Sciatic nerve (tissue), 2 donors: ENCODE measurements around the gene YTHDF1. TPM values are rescaled to one million over a fixed set of nuclear protein-coding genes. Genes with fewer than 3 reads are reported as not detected.

Experiments used
- ATAC-seq: fragments of 200-7000 bp; cut with Tn5 transposase; one replicate; pipeline ENCODE4 v1.9.1; 2020; ENCODE audit warnings: mild to moderate bottlenecking, moderate library complexity
- DNase-seq: peaks from one replicate; pipeline ENCODE4 v3.0.0-alpha.2; 2020; ENCODE audit warnings: low spot score
- intact Hi-C: fragments of 100-400 bp; cut with DNase I; formaldehyde crosslinking; loops from one replicate; pipeline ENCODE4 v1.14.2; 2022
- total RNA-seq: library from RNA; stranded (reverse); fragmentation: NEBNext Ultra II Directional; extraction: Animal tissue kit (Norgen Biotek cat#: 25700); gene quantifications from one replicate; pipeline ENCODE4 v1.2.1, GENCODE V29; 2021
- donor health status: DM: no; HTN: no; CAD: no.
- donor health status: DM: no; HTN: no; CAD: no.

YTHDF1 gene
- total RNA-seq, 1 donor from 2014 or later, result 32.1 TPM

- intact Hi-C loops, result no loop called here
- DNase-seq (no peak), ATAC-seq (no peak)
Measured at GRCh38 chr20:63190828-63191227, 25.1 kb downstream of the YTHDF1 start.

GRCh38 chr20:63189846-63190559 is 25.9 kb downstream of the YTHDF1 start:
- no peak for ATAC-seq
- no peak for DNase-seq

GRCh38 chr20:63189322-63189642 is 26.6 kb downstream of the YTHDF1 start:
- intact Hi-C loops, result no loop called here
- no peak for ATAC-seq
- no peak for DNase-seq

More at GRCh38 chr20:63189846-63190559, 25.9 kb downstream of the YTHDF1 start:
- intact Hi-C loops, result no loop called here

- DNase-seq (no peak), ATAC-seq (no peak)
- intact Hi-C loops, result no loop called here
Measured at GRCh38 chr20:63188641-63189321, 27.1 kb downstream of the YTHDF1 start.

- ATAC-seq, result no peak
- intact Hi-C loops, result no loop called here
- DNase-seq, result no peak
Measured at GRCh38 chr20:63188159-63188442, 27.8 kb downstream of the YTHDF1 start.

DNA sequence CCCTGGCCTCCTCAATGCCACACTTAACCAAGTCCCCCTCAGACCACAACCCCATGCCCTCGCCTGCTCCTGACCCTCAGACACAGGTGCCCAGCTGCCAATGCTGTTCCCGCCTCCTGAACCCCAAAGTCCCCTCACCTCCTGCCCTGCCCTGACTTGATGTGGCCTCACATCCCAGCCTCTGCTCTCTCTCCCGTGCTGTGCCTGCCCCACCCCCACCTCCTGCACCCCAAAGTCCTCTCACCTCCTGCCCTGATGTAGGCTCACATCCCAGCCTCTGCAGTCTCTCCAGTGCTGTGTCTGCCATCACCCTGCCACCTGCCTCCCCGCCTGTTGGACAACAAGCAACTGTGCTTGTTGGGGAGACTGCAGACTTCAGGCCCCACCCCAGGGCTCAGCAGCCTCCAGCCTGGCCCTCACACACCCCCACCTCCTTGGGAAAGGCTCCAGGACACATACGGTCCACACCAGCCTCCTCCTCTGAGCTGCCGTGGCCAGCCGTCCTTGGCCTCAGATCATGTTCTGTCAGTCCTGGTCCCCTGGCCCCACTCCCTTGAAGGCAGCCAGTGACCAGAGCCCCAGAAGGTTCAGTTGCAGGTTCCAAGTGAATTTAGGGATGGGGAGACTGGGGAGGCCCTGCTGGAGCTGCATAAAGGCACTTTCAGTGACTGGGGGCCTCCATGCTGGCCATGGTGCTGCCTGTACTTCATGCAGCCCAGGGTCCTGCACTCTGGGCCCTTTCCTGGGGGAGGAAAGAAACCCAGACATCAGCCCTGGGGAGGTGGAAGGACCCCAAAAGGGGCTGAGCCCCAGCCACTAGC is 28.4 kb downstream of the YTHDF1 start:
- intact Hi-C loops, result no loop called here
- ATAC-seq (no peak), DNase-seq (no peak)

- ATAC-seq (no peak), DNase-seq (no peak)
- intact Hi-C loops, result no loop called here
Measured at GRCh38 chr20:63186528-63187316, 29.2 kb downstream of the YTHDF1 start.

DNA sequence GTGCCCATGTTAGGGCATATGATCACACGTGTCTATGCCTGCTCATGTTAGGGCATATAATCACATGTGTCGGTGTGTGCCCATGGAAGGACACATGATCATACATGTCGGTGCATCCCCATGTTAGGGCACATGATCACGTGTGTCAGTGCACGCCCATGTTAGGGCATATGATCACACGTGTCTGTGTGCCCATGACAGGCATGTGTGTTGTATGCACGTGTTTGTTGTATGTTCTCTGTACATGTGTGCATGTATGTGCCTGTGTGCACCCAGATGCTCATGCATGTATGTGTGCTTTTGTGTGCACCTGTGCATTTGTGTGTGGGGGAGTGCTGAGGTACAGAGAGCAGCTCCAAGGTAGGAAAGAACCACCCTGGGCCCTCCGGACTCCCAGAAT is 29.8 kb downstream of the YTHDF1 start:
- intact Hi-C loops, result no loop called here
- no peak for ATAC-seq
- no peak for DNase-seq

DNA sequence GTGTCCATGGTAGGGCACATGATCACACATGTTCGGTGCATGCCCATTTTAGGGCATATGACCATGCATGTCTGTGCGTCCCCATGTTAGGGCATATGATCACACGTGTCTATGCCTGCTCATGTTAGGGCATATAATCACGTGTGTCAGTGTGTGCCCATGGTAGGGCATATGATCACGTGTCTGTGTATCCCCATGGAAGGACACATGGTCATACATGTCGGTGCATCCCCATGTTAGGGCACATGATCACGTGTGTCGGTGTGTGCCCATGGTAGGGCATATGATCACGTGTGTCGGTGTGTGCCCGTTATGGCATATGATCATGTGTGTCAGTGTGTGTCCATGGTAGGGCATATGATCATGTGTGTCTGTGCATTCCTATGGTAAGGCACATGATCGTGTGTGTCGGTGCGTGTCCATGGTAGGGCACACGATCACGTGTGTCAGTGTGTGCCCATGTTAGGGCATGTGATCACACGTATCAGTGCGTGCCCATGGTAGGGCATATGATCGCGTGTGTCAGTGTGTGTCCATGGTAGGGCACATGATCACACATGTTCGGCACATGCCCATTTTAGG is 30.6 kb downstream of the YTHDF1 start:
- ATAC-seq, result no peak
- DNase-seq, result no peak
- intact Hi-C loops, result no loop called here

GRCh38 chr20:63183422-63184146 is 32.3 kb downstream of the YTHDF1 start:
- no peak for DNase-seq
- peak; percentile 27 for ATAC-seq
- intact Hi-C loops, result no loop called here

- intact Hi-C loops, result no loop called here
- no peak for DNase-seq
- no peak for ATAC-seq
Measured at GRCh38 chr20:63182946-63183415, 33.0 kb downstream of the YTHDF1 start.

- no peak for DNase-seq
- intact Hi-C loops, result no loop called here
Measured at GRCh38 chr20:63182425-63182824, 33.5 kb downstream of the YTHDF1 start.

GRCh38 chr20:63181226-63181625 is 34.7 kb downstream of the YTHDF1 start:
- no peak for ATAC-seq
- no peak for DNase-seq
- intact Hi-C loops, result no loop called here

More at GRCh38 chr20:63182425-63182824, 33.5 kb downstream of the YTHDF1 start:
- ATAC-seq, result no peak

- no peak for ATAC-seq
- no peak for DNase-seq
- intact Hi-C loops, result no loop called here
Measured at GRCh38 chr20:63180569-63181185, 35.3 kb downstream of the YTHDF1 start.

DNA sequence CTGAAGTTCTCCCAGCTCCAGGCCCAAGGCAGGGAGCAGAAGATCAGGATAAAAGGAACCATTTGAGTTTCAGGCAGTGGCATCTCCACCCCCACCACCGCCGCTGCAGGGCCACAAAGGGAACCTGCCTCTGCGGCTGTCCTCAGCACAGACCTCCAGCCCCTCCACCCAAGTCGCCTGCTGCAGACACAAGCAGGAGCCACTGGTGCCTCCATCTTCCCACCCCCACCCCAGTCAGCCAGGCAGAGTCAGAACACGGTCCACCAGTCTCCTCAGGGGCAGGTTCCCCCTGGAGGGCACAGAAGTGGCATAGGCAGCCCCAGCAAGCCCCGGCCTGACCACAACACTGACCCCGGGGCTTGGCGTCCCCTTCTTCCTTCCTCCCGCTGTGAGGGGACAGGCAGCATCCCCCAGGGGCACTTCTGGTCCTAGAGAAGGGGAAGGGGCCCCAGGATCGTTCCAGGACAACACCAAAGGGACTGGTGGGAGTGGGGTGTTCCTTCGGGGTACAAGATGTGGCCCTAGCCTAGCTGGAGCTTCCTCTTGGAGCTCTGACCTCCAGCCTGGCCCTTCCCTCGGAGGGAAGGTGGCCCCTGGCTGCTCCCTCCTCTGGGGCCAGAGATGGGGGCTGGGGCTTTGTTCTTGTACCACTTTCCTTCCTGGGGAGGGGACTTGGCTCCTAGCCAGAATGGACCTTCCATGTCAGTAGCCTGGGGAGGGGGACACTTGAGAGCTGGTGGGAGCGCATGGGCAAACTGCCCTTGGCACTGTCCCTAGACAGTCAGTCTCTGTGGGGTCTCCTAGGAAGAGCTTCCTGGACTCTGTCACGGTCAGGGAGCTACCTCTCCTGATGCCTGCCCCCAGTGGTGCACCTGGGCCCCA is 36.0 kb downstream of the YTHDF1 start:
- ATAC-seq (no peak), DNase-seq (no peak)
- intact Hi-C loops, result no loop called here

GRCh38 chr20:63178889-63179686 is 36.8 kb downstream of the YTHDF1 start:
- ATAC-seq (no peak), DNase-seq (no peak)
- intact Hi-C loops, result no loop called here
